Cortex of kidney (tissue), 1 donor: ENCODE results near the gene PYGB.

Experiments
- DNase-seq: peaks from one replicate; lab custom pipeline; 2025; lab: John Stamatoyannopoulos, UW

The PYGB gene

DNA sequence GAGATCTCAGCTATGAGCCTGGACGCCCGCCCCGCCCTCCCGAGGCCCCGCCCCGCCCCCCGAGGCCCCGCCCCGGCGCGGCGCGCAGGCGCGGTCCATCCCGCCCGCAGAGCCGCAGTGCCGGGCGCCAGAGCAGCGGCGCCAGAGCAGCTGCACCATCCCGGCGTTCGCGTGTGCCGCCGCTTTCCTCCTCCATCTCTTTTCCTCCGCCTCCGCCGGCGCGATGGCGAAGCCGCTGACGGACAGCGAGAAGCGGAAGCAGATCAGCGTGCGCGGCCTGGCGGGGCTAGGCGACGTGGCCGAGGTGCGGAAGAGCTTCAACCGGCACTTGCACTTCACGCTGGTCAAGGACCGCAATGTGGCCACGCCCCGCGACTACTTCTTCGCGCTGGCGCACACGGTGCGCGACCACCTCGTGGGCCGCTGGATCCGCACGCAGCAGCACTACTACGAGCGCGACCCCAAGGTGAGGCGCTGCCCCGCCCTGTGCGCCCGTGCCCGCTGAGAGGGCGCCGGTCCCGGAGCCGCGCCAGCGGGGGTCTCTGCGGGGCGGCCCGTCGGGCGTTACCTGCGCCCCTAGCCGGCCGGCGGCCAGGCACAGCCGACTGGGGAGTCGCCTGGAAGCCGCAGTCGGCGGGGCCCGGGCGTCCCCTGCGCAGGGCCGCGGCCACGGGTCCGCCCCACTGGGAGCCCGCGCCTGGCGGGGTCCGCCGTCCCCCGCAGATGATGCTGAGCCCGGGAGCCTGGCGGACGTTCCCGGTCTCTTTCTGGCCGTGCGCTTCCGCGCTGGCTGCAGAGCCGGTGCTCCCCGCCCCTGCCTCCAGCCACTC, at the start of gene PYGB:
Gene PYGB, plus strand, starts transcription at position 130 of the 830 bp plus-strand sequence. Its CDS starts 94 bp downstream, at position 224.
- DNase-seq = no peak

GRCh38 chr20:25198663-25199383, 49.1 kb upstream of the PYGB start:
- no peak for DNase-seq

DNA sequence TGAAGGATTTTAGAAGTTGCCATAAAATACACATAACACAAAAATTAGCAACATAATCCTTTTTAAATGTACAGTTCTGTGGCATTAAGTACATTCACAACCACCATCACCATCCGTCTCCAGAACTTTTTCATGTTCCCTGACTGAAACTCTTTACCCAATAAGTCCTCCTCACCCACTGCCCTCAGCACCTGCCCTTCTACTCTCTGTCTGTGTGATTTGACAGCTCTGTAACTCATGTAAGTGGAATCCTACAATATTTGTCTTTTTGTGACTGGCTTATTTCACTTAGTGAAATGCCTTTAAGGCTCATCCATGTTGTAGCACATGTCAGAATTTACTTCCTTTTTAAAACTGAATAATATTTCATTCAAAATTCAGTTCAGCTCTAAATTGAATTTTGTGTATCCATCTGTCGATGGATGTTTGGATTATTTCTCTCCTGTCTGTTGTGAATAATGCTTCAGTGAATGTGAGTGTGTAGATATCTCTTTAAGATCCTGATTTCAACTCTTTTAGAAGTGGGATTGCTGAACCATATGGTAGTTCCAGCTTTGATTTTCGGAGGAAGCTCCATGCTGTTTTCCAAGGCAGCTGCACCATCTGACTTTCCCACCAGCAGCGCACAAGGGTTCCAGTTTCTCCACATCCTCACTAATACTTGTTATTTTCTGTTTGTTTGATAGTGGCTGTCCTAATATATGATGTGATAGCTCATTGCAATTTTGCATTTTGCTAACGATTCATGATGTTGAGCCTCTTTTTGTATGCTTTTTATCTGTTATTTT, 48.2 kb upstream of the PYGB start:
- no peak for DNase-seq

- DNase-seq = no peak
Measured at GRCh38 chr20:25203089-25203488, 44.8 kb upstream of the PYGB start.

GRCh38 chr20:25203871-25204320, 44.0 kb upstream of the PYGB start:
- no peak for DNase-seq

GRCh38 chr20:25204550-25205276, 43.2 kb upstream of the PYGB start:
- DNase-seq = no peak

DNA sequence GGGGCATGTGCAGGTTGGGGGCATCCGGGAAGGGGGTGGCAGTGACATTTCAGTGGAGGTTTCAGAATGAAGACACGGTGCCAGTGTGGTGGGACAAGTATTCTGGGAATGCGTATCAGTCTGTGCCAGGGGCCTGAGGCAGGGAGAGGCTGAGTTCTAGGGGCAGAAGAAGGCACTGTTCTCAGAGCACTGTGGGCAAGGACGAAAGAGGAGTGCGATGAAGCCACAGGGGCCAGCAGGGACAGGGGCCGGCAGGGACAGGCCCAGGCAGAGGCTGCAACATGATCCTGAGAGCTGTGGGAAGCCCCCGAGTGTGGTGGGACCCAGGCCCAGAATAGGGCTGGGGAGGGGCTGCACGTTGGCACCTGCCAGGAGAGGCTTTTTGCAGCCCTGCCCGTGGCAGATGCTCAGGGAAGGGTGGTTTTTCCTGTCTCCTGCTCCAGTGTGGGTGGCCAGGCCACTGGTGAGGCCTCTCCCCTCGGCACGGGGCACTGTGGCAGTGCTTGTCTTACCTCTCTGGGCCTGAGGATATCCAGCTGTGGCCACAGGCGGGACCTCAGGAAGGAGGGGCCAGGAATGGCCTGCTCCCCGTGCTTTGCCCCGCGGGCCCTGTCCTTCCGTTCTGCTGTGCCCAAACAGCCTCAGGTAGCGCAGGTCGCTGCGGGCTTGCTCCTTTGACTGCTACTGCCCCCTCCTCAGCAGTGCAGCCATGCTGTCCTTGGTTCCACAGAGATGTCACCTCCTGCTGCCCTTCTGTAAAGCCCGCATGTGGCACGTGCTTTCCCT, 42.4 kb upstream of the PYGB start:
- DNase-seq = no peak

DNA sequence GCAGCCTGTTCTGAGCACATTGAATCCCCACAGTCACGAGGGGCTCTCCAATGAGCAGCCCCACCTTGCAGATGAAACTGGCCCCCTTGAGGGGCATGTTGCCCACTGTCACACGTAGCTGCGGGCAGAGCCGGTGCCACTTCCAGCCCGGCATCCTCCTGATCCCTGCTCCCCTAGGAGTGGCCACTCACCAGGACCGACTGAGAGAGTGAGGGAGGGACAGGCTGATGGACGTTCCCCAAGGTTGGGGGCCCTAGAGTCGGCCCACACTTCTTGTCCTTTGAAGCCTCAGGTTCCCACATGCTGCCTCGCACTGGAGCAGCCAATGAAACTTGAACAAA, 41.9 kb upstream of the PYGB start:
- no peak for DNase-seq

GRCh38 chr20:25206548-25206947, 41.3 kb upstream of the PYGB start:
- DNase-seq = no peak

GRCh38 chr20:25207149-25207959, 40.5 kb upstream of the PYGB start:
- no peak for DNase-seq

- no peak for DNase-seq
Measured at GRCh38 chr20:25207960-25208534, 39.8 kb upstream of the PYGB start.

GRCh38 chr20:25209400-25209799, 38.5 kb upstream of the PYGB start:
- DNase-seq = no peak

DNA sequence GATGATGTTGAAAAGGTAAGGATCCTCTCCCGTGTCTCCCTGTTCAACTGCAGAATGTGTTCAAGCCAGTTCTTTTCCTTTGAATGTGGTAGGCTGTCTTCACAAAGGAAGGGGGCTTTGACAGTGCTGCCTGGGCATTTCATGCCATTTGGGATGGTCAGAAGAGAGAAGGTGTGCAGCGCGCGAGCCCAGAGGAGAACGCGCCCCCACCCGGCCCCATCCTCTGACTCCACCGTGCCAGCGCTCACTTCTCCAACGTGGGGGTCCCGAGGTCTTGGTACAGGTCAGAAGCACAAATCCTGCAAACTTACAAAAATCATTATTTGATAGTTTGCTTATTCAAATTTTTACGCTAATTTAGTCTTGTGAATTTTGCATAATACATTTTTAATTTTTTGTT, 38.0 kb upstream of the PYGB start:
- no peak for DNase-seq

- DNase-seq = no peak
Measured at GRCh38 chr20:25211273-25211672, 36.6 kb upstream of the PYGB start.

GRCh38 chr20:25212242-25212641, 35.6 kb upstream of the PYGB start:
- no peak for DNase-seq

DNA sequence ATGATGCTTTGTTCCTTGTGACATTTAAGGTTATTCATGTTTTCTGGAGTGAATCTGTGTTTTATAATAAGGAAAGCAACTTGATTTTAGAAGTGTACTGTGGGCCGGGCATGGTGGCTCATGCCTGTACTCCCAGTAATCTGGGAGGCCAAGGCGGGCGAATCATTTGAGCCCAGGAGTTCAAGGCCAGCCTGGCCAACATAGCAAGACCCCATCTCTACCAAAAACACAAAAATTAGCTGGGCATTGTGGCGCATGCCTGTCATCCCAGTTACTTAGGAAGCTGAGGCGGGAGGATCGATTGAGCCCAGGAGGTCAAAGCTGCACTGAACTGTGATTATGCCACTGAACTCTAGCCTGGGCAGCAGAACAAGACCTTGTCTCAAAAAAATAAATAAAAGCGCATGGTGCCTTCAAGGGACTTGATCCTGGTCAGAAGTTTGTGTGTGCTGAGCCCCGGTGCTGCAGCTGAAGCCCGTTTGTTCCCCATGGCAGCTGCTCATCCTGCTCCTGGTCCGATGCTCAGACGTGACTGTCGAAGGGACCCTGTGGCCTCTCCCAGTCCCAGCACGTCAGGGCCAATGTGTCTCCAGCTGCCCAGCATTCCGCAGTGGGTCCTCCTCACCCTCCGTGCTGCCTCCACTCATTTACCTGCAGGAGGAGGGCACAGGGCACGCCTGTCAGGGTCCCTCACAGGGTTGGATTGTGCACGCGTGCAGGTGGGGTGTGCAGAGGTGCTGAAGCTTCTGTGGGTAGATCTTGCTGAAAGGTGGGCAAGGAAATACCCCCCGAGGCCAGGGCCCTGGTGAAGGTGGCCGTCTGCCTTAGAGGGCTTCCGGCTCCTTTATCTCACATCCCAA, 34.1 kb upstream of the PYGB start:
- no peak for DNase-seq

GRCh38 chr20:25214426-25214790, 33.5 kb upstream of the PYGB start:
- DNase-seq = no peak

DNA sequence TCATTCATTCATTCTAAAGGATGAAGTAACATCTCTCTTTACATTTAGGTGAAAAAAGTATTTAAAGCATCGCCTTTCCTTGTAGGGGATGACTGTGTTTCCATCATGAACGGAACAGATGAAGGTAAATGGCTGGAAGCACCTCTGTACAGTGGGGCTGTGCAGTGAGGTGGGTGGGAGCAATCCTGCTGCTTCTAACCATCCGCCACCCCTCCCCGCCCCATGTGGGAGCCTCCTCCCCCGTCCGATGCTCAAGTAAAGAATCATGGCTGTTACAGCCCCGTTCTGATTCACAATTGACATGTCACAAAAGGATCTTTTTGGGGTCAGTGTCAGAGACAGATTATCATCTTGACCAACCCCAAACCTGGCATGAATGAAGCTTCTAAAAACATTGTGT, 33.1 kb upstream of the PYGB start:
- DNase-seq = no peak

DNA sequence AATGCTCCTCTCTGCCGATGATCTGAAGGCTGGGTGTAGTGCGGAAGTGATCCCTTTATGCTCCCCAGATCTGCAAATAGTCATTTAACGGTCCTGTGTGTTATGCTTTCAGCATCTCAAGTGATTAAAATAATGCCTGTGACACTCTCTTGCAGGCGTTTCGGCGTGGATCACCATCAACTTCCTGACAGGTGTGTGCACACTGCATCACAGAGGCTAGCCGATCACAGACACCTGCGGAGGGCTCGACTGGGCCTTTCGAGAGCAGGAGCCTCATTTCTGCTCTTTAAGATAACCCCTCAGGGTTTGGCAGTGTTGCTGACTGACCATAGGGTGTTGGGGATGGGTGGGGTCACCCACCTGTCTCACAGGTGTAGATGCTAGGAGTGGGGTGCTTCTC, 32.4 kb upstream of the PYGB start:
- no peak for DNase-seq
